HG03060 (cell line): Measurements from ENCODE around the gene EGLN3.
"Not testable (repeated sequence)": the region's sequence is repeated elsewhere in the genome, so short reads cannot be mapped to it uniquely, and the experiment has no call there.

Source experiments
- ATAC-seq: cut with Tn5 transposase; IDR thresholded peaks from one replicate; pipeline ENCODE4 v1.9.1; 2021; ENCODE audit warnings: low read depth, moderate number of reproducible peaks; ENCODE audit not compliant: unreplicated experiment

EGLN3 gene

DNA sequence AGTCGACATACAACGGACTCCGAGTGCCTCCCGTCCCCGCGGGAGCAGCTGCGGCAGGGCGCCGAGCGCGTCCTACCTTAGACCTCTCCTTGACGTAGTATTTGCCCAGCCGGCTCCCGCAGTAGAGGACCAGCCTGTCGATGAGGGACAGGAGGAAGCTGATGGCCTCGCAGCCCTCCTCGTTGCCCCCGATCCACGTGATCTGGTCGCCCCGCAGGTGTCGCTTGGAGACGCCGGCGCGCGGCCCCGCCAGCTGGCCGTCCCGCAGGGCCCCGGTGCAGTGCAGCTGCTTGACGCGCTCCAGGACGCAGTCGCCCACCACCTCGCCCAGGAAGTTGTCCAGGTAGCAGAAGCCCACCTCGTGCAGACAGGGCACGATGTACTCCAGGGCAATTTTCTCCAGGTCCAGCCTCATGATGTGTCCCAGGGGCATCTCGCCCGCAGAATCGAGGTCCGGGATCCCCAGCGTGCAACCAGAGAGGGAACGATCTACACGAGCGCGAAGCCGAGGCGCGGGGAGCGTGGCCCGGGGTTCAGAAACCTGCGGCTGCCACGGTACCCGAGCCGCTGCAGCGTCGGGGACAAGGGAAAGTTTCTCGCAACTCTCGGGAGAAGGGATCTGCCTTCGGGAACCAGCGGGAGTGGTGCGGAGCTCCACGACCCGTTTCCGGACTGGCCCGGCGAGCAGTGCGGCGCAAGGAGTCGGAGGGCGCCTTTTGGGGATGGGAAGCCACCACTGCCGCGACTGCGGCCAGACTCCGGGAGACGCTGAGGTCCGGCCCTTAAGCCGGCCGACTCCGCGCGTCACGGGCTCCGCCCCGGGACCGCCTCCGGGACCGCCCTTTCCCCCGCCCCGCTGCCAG is at the start of gene EGLN3:
EGLN3 (minus strand) TSS at position 755 of the 863 bp plus-strand sequence; CDS start at position 433, 322 bp downstream.
- no peak for ATAC-seq

DNA sequence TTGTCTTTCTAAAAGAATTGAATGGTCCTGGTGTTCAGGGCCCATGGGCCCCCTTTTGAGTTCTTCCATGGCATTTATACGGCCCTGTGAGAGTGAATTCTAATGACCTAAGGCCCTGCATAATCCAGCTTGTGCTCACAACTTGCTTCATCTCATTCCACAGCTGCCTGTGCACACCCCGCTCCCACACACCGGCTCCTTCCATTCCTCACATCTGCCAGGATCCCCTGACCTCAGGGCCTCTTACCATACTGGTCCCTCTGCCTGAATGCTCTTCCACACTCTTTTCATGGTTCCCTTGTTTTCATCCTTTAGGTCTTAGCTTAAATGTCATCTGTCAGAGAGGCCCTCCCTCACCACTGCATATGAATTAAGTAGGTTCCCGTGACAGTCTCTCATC is 49.5 kb upstream of the EGLN3 start:
- ATAC-seq, result no peak

DNA sequence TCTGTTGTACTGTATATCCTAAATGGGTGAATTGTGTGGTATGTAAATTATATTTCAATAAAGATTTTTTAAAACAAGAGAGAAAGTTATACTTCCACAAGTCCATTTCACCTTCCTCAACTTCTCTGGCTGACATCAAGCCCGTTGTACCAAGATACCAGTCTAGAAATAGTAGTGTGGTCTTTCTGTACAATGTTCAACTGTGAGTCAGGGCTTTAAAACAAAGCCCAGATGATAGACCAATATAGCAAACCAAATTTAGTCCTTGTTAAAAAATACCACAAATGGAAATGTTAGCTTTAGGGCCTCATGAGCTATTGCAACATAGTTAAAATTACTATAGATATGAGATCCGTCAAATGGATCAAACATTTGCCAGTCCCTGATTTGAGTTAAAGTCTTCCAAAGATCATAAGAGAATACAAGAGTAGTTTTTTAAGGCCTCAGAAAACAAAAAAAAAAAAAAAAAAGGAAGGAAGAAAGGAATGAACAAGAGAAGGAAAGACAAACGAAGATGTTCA is 49.0 kb upstream of the EGLN3 start:
- ATAC-seq, result no peak

- no peak for ATAC-seq
Observed at GRCh38 chr14:33997611-33998010, 46.7 kb upstream of the EGLN3 start.

DNA sequence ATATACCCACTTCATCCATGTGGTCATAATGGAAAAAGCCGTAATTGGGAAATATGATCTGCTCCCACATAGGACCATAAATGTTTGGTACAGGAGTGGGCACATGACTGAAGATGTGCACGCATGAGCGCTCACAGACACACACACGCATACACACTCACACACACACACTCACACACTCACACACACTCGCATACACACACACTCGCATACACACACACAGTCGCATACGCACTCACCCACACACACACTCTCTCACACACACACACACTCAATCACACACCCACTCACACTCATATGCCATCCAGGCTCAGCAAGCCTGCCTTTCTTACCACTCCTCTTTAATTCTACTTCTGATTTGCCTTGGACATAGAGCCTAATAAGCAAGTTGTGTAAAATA is 45.6 kb upstream of the EGLN3 start:
- no peak for ATAC-seq

GRCh38 chr14:33993246-33993645 is 42.4 kb upstream of the EGLN3 start:
- ATAC-seq, result no peak

GRCh38 chr14:33992274-33993007 is 41.6 kb upstream of the EGLN3 start:
- ATAC-seq, result no peak

- no peak for ATAC-seq
Observed at GRCh38 chr14:33990790-33991189, 39.9 kb upstream of the EGLN3 start.

DNA sequence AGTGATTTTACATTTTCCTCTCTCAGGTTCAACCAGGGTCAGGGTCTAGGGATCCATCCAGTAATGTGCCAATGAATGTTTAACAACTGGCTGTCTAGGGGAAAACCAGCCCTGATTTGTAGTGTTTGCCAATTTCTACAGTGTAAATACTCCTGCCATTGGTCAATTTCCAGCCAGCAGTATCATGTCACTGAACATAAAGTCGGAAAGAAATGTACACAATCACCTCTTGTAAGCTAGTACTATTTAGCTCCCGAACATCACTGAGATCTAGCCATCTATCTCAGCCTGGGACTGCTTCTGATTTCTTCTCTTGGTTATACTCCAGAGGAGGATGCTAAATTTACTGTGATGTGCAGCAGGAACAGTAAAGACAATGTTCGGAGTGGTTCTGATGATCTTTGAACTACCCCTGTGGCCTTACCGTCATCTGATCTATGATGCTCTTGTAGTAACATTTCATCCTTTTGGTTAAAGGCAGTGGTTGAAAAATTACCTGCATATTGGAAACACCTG is 36.7 kb upstream of the EGLN3 start:
- ATAC-seq, result no peak

GRCh38 chr14:33986804-33987203 is 35.9 kb upstream of the EGLN3 start:
- no peak for ATAC-seq

- ATAC-seq, result no peak
Observed at GRCh38 chr14:33985242-33985641, 34.4 kb upstream of the EGLN3 start.

DNA sequence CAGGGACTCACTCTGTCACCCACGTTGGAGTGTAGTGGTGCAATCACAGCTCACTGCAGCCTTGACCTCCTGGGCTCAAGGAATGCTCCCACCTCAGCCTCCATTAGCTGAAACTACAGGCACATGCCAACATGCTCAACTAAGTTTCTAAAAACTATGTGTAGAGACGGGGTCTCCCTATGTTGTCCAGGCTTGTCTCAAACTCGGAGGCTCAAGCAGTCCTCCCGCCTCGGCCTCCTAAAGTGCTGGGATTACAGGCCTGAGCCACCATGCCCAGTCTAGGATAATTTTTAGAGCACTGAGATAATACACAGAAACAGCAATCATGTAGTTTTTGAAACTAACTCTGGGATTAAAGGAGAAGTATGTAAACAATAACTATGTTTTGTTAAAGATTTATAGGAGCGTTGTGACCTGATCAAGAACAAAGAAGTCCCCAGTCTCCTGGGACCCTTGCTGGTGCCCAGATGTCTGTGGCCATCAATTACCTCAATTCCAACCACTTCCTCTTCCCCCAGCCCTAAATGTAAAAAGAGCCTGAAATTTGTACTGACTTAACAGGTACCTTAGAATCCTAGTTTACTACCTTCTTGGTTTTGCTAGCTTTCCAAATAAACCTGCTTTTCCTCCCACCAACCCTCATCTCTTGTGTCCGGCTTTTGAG is 28.9 kb upstream of the EGLN3 start:
- peak; percentile 77 for ATAC-seq

GRCh38 chr14:33978892-33979612 is 28.2 kb upstream of the EGLN3 start:
- ATAC-seq, result no peak

DNA sequence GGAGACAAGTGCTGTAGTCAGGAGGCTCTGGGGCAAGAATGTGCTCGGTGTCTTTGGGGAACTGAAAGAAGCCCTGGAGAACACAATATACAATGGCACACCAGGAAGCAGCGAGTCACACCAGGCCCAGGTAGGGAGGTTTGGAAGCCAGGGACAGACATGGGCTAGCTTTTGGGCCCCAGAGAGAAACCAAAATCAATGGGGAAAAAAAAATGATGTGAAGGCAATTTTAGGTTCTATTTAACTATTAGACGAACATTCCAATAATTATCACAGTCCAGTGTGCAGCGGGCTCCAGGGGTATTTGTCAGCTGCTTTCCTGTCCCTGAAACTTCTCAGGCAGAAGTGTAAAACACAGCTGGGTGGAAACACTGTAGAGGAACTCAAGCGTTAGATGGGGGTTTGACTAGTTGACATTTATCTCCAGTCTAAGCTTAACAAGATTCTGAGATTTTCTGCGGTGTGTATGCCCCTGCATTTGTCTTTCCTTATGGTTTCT is 21.8 kb upstream of the EGLN3 start:
- ATAC-seq, result peak; percentile 88

DNA sequence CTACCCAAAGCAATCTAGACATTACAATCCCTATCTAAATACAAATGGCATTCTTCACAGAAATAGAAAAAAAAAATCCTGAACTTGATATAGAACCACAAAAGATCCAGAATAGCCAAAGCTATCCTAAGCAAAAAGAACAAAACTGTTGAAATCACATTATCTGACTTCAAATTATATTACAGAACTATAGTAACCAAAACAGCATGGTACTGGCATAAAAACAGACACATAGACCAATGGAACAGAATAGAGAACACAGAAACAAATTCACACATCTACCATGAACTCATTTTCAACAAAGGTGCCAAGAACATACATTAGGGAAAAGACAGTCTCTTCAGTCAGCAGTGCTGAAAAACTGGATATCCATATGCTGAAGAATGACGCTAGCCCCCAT is 19.0 kb upstream of the EGLN3 start:
- not testable (repeated sequence) for ATAC-seq

DNA sequence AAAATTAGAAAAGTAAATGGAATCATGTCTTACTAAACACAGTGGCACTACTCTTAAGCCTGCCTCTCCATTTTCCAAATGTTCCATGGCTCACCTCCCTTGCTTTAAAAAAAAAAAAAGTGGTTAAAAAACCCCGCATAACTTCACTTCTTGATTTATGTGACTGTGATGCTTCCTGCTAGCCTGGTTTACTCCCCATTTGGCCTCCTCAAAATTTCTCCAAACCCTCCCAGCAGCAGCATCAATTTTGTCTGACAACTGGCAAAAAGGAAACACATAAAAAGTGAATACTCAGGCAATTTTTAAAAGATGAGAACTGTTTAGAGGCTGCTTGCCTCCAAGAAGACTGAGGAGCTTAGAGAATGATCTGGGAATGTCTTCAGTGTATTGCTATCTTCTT is 17.8 kb upstream of the EGLN3 start:
- no peak for ATAC-seq

- ATAC-seq, result no peak
Observed at GRCh38 chr14:33967138-33967537, 16.3 kb upstream of the EGLN3 start.

DNA sequence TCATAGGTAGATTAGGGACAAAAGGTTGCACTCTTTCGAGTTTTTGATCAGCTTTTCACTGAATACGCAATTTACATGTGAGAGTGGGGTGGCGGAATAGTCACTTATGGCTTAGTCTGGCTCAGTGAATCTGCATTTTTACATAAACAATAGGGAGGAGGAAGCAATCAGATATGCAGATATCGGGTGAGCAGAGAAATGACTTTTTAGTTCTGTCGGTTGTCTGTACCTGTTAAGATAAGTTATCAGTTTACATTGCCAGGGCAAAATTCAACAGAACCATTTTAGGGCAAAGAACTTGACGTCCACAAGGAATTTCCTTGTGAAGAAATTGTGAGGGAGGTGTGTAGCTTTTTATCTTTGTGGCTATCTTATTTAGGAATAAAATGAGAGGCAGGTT is 15.4 kb upstream of the EGLN3 start:
- no peak for ATAC-seq

DNA sequence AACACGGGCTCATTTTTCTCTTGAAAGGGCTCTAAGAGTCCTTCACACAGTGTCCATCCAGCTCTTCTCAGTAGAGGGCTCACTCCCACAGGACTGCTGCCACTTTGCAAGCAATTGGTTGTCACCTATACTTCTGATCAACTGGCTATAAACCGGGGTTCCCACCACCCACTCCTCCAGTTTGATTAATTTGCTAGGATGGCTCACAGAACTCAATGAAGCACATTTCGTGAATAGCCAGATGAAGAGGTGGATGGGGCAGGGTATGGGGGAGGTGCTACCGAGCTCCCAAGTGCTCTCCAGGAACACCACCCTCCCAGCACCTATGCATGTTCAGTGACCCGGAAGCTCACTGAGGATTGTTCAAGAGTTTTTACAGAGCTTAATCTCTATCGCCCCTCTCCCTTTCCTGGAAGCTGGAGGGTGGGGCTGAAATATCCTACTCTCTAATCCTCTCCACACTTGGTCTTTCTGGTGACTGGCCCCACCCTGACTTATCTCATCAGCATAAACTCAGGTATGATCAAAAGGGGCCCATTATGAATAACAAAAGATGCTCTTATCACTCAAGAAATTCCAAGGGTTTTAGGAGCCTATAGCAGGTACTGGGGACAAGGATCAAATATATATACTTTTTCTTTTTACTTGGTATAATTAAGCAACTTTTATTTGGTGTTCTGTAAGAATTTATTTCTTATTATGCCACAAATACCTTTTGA is 13.9 kb upstream of the EGLN3 start:
- ATAC-seq, result no peak
